GM19351 (cell line): ENCODE measurements around the gene ZFP37.
"Not testable (repeated sequence)": the region's sequence is repeated elsewhere in the genome, so short reads cannot be mapped to it uniquely, and the experiment has no call there.

Experiments
- ATAC-seq: cut with Tn5 transposase; IDR thresholded peaks from one replicate; pipeline ENCODE4 v1.9.1; 2021; ENCODE audit warnings: mild to moderate bottlenecking, moderate library complexity; ENCODE audit not compliant: unreplicated experiment

ZFP37 gene

DNA sequence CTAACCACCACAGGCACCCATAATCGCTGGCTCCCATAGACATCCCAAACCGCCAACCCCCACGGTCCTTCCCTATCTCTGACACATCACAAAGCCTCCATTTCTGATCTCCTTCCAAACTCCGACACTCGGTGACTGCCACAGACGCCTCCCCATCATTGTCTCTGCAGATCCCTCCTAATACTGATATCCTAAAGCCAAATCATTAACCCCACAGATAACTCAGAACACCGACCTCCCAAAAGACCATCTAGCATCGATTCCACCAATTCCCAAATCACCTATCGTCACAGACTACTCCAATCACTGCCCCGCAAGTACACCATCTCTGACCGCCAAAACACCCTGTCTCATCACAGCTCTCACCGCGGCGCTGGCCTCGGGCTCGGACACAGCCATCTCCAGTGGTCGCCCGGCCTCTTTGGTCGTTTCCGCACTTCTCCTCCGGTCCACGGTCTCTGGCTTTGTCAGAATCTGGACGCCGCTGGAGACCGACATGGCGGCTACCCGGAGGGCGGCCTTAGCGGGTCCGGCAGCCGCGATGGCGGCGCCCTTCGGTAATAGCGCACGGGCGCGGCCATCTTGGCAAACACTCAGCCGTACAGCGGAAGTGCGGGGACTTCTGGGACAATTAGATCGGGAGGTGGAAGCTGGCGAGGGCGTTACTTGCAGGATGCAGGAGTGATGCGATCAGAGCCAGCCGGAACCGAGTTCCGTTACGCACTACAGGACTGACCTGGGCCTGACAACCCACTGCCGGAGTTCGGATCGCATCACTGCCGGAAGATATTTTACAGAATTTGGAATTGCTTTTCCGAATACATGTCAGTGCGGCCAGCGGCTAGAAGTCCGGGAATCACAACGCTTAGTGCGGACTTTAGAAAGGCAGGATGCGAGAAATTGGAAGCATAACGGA lies at the start of gene ZFP37:
ZFP37 (minus strand) TSS at position 534 of the 916 bp plus-strand sequence; CDS start at position 498, 36 bp downstream.
- ATAC-seq = peak; percentile 95

DNA sequence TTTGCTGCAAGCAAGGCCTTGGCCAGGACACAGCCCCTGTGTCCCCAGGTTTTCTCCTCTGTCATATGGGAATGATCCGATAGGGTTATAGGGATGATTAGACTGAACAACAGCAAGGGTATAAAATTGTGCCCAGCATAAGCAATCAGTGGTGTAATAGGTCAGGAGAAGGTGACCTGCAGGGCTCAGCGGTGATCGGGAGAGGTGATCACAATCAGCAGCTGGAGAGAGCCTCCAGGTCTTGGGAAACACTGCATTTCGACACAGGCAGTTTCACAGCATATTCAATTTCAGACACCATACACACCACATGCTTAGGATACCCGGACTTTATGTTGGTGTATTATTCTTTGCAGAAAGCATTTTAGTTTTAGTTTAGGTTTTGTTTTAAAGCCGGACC lies 48.8 kb upstream of the ZFP37 start:
- not testable (repeated sequence) for ATAC-seq

DNA sequence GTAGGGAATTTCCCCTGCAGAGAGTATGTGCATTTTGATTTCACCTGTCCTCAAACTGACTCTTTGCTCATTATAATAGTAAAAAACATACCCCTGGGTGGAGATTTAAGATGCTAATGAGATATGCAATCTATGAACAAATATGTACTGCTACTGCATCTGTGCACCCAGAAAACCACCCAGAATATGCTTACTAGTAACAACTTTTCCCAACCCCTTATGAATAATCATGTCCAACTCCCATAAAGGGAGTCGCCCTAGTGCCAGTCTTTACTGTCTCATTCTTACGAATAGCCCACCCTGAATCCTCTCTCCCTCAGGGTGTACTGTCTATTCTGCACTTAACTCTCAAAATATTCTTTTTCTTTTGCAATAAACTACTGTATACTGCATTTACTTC lies 39.0 kb upstream of the ZFP37 start:
- ATAC-seq = no peak

DNA sequence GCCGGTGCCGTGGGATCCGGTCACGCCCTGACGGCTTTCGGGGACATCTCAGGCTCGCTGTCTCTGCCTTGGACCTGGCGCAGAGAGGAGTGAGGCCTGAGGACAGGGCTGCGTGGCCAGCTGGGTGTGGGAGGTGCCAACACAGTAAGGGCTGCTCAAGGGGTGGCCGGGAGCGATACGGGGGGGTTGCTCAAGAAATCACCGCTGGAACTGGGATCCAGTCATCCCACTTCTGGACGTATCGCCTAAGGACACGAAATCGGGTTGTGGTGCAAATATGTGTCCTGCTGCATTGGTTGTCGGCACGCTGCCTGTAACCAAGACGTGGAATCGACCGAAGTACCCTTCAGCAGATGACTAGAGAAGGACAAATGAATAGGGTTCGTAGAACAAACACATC lies 33.4 kb upstream of the ZFP37 start:
- not testable (repeated sequence) for ATAC-seq

DNA sequence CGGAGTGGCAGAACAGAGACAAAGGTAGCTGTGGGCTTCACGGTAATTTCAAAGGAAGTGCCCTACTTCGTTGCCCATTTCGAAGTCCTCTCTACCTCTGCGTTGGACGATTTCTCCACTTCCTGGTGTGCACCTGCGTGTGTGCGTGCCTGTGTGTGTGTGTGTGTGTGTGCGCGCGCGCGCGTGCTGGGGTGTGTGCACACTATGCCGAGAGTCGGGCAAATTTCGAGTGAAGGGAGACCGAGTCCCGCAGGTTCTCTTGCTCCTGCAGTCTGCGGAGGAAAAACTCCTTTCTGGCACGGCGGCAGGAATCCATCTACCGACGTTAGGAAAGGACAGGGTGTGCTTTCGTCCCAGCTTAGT lies 32.6 kb upstream of the ZFP37 start:
- ATAC-seq = not testable (repeated sequence)

DNA sequence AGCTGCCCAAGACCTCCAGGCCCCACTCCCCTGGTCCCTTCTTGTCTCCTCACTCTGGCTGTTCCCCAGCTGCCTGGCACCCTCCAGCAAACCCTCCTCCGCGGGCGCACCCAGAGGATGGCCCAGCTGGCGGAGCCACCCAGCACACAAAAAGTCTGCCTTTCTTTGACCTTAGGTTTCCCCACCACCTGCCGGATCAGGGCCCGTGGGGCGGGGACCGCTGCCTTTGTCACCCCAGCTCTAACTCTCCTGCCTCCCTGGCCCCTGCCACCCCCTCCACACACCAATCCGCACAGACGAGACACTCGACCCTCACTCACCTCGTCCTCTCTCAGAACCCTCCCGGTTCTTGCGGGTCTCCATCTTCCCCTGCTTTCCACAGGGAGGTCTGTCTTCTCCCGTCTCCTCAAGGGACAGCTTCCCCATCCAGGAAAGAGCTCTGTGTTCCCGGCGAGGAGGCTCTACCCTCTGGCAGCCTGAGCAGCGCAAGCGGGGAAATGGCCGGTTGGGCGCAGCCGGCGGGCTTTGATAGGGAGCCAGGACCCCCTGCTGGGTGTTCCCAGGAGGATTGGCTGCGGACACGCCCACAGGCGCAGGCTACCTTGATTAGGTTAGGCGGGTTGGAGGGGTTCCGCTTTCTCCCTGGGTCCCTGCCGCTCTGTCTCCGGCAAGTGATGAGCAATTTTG lies 32.1 kb upstream of the ZFP37 start:
- not testable (repeated sequence) for ATAC-seq

DNA sequence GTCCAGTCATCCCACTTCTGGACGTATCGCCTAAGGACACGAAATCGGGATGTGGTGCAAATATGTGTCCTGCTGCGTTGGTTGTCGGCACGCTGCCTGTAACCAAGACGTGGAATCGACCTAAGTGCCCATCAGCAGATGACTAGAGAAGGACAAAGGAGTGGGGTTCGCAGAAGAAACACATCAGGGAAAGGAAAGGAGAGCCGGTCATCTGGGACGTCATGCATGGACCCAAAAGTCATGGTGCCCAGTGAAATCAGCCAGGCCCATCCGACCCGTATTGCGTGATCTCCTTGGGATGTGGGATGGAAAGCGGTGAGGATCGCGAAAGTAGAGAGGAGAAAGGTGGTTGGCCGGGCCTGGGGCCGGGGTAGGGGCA lies 6.4 kb upstream of the ZFP37 start:
- ATAC-seq = not testable (repeated sequence)

DNA sequence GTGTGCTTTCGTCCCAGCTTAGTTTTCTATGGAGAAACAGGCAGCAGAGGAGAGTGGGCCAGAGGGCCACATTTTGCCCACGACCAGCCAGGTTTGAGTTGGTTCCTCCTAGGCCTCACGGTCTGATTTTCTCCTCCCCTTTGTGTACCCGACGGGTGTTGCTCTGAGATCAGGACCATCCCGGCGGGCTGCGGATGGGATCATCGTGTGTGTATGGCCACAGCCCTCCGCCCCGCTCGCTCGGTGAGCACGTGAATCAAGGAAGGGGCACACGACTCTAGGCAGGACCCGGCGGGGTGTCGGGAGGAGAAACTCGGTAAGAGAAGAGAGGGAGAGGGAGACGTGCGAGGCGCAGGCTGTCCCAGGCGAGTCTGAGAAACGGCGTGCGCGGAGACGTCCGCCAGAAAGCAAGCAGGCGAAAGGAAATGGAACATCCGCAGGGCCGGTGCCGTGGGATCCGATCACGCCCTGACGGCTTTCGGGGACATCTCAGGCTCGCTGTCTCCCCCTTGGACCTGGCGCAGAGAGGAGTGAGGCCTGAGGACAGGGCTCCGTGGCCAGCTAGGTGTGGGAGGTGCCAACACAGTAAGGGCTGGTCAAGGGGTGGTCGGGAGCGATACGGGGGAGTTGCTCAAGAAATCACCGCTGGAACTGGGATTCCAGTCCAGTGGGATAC lies 5.9 kb upstream of the ZFP37 start:
- ATAC-seq = not testable (repeated sequence)

DNA sequence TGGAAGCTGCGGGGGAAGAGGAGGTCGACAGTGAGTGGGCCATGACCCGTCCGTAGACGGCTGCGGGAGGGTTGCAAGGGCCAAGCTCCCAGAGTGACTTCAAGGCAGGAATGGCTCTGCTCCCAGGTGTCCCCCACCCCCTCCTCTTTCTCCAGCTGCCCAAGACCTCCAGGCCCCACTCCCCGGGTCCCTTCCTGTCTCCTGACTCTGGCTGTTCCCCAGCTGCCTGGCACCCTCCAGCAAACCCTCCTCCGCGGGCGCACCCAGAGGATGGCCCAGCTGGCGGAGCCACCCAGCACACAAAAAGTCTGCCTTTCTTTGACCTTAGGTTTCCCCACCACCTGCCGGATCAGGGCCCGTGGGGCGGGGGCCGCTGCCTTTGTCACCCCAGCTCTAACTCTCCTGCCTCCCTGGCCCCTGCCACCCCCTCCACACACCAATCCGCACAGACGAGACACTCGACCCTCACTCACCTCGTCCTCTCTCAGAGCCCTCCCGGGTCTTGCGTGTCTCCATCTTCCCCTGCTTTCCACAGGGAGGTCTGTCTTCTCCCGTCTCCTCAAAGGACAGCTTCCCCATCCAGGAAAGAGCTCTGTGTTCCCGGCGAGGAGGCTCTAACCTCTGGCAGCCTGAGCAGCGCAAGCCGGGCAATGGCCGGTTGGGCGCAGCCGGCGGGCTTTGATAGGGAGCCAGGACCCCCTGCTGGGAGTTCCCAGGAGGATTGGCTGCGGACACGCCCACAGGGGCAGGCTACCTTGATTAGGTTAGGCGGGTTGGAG lies 4.7 kb upstream of the ZFP37 start:
- ATAC-seq = not testable (repeated sequence)

DNA sequence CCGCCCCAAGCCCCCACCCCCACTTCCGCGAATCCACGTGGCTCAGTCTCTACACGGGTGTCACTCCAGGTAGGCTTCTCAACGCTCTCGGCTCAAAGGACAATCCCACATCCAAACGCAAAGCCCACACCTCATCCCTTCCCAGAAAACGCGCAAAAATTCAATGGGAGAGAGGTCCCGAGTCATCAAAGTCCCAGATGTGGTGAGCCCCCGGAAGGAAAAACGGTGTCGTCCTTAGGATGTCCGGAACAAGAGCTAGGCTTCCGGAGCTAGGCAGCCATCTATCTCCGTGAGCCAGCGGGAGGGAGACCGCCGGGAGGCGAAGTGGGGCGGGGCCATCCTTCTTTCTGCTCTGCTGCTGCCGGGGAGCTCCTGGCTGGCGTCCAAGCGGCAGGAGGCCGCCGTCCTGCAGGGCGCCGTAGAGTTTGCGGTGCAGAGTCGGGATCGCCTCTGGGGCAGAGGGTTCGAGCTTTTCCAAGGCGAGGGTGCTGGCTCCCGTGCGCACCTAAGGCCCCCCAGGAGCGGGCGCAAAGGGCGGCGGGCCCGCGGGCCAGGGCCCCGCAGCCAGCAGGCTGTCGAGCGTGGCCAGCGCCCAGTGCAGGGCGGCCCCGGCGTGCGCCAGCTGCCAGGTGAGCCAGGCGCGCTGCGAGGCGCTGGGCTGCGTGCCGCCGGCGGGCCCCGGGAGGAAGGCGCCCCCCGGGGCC lies 3.2 kb upstream of the ZFP37 start:
- ATAC-seq = not testable (repeated sequence)

DNA sequence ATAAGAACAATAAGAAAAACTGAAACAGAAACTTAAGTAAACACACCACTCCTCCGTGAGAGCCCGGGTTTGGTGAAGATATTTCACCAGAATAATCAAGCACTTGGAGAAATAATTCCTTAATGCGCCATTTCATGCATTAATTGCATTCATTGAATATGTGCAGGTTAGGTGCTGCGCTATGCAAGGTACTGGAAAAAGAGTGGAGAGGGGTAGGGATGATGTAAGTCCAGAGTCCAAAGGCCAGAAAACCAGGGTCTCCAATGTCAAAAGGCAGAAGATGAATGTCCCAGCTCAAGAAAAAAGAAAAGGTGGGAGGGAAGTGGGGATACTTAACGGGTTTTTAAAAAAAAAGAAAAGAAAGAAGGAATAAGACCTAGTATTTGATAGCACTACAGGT lies 669 bp upstream of the ZFP37 start:
- no peak for ATAC-seq

DNA sequence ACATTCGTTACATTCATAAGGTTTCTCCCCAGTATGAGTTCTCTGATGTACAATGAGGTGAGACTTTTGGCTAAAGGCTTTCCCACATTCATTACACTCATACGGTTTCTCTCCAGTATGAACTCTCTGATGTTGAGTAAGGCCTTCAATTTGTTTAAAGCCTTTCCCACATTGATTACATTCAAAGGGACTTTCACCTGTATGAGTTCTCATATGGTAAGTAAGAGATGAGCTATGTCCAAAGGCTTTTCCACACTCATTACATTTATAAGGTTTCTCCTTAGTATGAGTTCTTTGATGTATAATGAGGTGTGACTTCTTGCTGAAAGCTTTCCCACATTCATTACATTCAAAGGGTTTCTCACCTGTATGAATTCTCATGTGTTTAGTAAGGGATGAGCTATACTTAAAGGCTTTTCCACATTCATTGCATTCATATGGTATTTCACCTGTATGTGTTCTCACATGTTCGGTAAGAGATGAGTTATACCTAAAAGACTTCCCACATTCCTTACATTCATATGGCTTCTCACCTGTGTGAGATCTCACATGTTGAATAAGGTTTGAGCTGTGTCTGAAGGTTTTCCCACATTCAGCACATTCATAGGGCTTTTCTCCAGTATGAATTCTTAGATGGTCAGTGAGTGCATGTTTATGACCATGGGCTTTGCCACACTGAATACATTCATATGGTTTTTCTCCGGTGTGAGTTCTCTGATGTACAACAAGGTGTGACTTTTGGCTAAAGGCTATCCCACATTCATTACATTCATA lies 13.5 kb downstream of the ZFP37 start:
- ATAC-seq = no peak

DNA sequence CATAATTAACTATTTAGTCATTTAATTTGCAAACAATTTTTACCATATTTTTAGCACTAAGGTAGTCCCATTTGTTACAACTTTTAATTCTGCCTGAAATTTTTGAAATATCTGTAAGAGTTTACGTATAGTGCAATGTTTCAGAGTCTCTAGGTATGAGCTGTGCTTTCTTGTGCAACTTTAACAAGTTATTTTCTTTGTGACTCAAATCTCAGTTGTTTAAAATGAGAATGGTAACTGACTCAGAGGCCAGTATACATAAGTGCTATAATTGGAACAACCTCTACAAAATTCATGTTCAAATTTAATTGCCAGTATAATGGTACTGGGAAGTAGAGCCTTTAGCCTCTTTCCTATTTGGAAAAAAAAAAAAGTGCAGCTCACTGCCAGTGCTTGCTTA lies 30.3 kb downstream of the ZFP37 start:
- no peak for ATAC-seq

DNA sequence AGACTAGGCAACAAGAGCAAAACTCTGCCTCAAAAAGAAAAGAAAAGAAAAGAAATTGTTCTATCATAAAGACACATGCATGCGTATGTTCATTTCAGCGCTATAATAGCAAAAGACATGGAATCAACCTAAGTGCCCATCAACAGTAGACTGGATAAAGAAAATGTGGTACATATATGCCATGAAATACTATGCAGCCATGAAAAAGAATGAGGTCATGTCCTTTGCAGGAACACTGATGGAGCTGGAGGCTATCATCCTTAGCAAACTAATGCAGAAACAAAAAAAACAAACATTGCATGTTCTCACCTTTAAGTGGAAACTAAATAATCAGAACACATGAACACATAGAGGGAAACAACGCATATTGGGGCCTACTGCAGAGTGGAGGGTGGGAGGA lies 38.3 kb downstream of the ZFP37 start:
- no peak for ATAC-seq

DNA sequence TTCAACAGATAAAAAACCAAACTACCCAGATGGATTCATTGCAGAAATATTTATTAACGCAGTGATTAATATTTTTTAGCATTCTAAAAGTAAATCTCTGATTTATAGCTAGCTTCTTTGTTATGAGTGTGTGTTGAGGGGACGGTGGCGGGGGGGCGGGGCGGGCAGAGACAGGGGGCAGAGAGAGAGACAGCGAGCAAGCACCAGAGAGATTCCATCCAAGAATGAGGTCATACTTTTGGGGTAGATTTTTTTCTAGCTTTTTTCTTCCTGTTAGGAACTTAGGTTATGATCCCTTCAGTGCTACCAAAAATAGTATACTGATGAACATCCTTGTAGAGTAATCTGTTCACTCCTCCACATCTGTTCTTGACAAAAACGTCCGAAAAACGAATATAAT lies 44.0 kb downstream of the ZFP37 start:
- no peak for ATAC-seq

DNA sequence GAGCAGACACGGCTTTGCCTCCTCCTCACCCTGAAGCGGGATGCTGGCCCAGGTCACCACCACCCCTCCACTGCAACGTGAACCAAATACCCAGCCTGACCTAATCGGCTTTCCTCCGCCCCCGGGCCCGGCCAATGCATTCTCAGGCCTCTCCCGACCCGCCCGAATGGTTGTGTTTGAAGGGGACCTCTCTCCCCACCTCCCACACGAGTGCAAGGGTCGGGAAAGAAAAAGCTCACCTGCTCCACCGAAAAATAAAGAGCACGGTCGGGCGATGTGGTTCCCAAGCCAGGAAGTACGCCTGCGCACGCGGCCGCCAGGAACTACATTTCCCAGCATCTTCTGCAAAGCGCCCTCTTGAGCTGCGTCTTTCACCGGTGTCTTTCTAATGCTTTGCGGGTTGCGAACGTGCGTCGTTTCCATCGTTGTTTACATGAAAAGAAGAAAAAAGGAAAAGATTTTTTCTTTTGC lies 44.6 kb downstream of the ZFP37 start, which contains the start of gene ZNF883:
ZNF883 (minus strand) TSS at position 282 of the 471 bp plus-strand sequence.
- ATAC-seq = no peak

DNA sequence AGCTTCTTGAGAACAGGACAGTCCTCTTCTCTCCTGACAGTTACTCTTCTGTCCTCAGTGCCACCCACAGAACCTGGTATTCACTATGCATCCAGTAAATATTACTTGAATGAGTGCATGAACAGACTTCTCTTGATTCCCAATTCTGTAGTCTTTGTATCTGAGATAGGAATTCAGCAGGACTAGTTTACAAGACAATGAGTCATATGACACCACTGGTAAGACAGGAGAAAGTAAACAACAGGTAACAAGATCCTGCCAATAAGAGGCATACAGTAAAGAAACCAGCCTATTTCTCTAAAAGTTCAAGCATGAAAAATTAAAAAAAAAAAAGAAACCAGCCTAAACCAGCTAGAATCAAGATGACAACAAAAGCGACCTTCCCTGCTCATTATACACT lies 50.7 kb downstream of the ZFP37 start:
- no peak for ATAC-seq

DNA sequence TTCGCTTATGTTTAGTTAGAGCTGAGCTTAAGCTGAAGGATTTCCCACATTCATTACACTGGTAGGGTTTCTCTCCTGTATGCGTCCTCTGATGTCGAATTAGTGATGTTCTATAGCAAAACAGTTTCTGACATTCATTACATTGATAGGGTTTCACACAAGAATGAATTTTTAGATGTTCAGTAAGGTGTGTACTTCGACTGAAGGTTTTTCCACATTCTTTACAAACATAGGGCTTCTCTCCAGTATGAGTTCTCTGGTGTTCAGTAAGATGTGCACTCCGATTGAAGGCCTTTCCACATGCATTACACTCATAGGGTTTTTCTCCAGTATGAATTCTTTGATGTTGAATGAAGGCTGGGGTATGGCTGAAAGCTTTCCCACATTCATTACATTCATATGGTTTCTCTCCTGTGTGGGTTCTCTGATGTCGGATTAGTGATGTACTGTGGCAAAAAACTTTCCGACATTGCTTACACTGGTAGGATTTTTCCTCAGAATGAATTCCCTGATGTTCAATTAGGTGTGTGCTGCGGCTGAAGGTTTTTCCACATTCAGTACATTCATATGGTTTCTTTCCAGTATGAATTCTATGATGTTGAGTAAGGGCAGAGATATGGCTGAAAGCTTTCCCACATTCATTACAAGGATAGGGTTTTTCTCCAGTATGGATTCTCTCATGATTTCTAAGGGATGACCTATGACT lies 59.1 kb downstream of the ZFP37 start:
- no peak for ATAC-seq
